CD4-positive, alpha-beta T cell treated with Interleukin-6 at 100 ng/mL for 8 hours (primary cell): ENCODE results near the gene C6orf62.
"Not testable (repeated sequence)": the region's sequence is repeated elsewhere in the genome, so short reads cannot be mapped to it uniquely, and the experiment has no call there.

ENCODE experiments used
- DNase-seq: peaks from one replicate; pipeline ENCODE4 v3.0.0-alpha.2; 2020; ENCODE audit warnings: mixed read lengths, low spot score

Gene C6orf62

GRCh38 chr6:24668066-24668996 is 50.6 kb downstream of the C6orf62 start:
- not testable (repeated sequence) for DNase-seq

- no peak for DNase-seq
Observed at GRCh38 chr6:24667378-24667803, 51.6 kb downstream of the C6orf62 start.

GRCh38 chr6:24666641-24667377 is 52.1 kb downstream of the C6orf62 start, which contains the start of the genes ACOT13 and TDP2:
Gene ACOT13 (plus strand): TSS chr6:24667077. CDS start chr6:24667264, 187 bp downstream.
Gene TDP2 (minus strand): TSS chr6:24666899. CDS start chr6:24666862, 37 bp downstream.
- peak; percentile 97 for DNase-seq

GRCh38 chr6:24666097-24666640 is 52.8 kb downstream of the C6orf62 start:
- DNase-seq, result peak; percentile 31

GRCh38 chr6:24664046-24664987 is 54.6 kb downstream of the C6orf62 start:
- DNase-seq, result no peak

GRCh38 chr6:24663189-24663588 is 55.8 kb downstream of the C6orf62 start:
- no peak for DNase-seq

- no peak for DNase-seq
Observed at GRCh38 chr6:24662236-24662635, 56.7 kb downstream of the C6orf62 start.

GRCh38 chr6:24661759-24662158 is 57.2 kb downstream of the C6orf62 start:
- DNase-seq, result not testable (repeated sequence)

GRCh38 chr6:24660105-24660504 is 58.8 kb downstream of the C6orf62 start:
- DNase-seq, result no peak

GRCh38 chr6:24659561-24659960 is 59.4 kb downstream of the C6orf62 start:
- no peak for DNase-seq

GRCh38 chr6:24658573-24659560 is 60.1 kb downstream of the C6orf62 start:
- no peak for DNase-seq

GRCh38 chr6:24655215-24655614 is 63.7 kb downstream of the C6orf62 start:
- DNase-seq, result no peak
